GM12801 (cell line): ENCODE measurements around the gene BRD7.

Experiments
- CTCF ChIP-seq: IDR thresholded peaks from one replicate; pipeline ENCODE4 v1.5.1; 2011; ENCODE audit warnings: control low read depth; ENCODE audit not compliant: insufficient read length; ENCODE audit errors: extremely low read depth

BRD7 gene

GRCh38 chr16:50297301-50298074 is 71.3 kb downstream of the BRD7 start:
- no peak for TF ChIP-seq CTCF

GRCh38 chr16:50296807-50297206 is 72.0 kb downstream of the BRD7 start:
- no peak for TF ChIP-seq CTCF

- TF ChIP-seq CTCF = no peak
Measured at GRCh38 chr16:50295541-50296132, 73.2 kb downstream of the BRD7 start.

GRCh38 chr16:50294955-50295354 is 73.8 kb downstream of the BRD7 start:
- no peak for TF ChIP-seq CTCF

GRCh38 chr16:50293994-50294855 is 74.6 kb downstream of the BRD7 start:
- TF ChIP-seq CTCF = no peak

- no peak for TF ChIP-seq CTCF
Measured at GRCh38 chr16:50293041-50293783, 75.6 kb downstream of the BRD7 start.

GRCh38 chr16:50292566-50292948 is 76.2 kb downstream of the BRD7 start:
- no peak for TF ChIP-seq CTCF
